ENCODE results near the gene C11orf21. TPM values are rescaled to one million over a fixed set of nuclear protein-coding genes. Genes with fewer than 3 reads are reported as not detected.

The C11orf21 gene
- total RNA-seq, 1 donor from 2014 or later = 12.1 TPM

GRCh38 chr11:2249189-2249916 lies 52.4 kb downstream of the C11orf21 start:
- no peak for DNase-seq
- Histone ChIP-seq H3K27ac (no peak overlapping the region), H3K9me3 (no peaks in the 10 kb centered on the region), H3K36me3 (no peaks in the 10 kb centered on the region), H3K4me1 (no peaks in the 10 kb centered on the region), H3K4me3 (no peak overlapping the region), H3K27me3 (ENCODE audit: low read depth) (no peaks in the 10 kb centered on the region)
- intact Hi-C loops (cut with DNase I) = no loop called here
- no peak for ATAC-seq
- no peak for TF ChIP-seq CTCF (IDR thresholded peaks at IDR 0.05)

- no peaks in the 10 kb centered on the region for H3K4me1 ChIP-seq
- no peaks in the 10 kb centered on the region for H3K36me3 ChIP-seq
- intact Hi-C loops (cut with DNase I) = no loop called here
- no peaks in the 10 kb centered on the region for H3K27me3 ChIP-seq (ENCODE audit: low read depth)
- no peak overlapping the region for H3K4me3 ChIP-seq
- DNase-seq (no peak), ATAC-seq (no peak)
- no peaks in the 10 kb centered on the region for H3K9me3 ChIP-seq
- no peak overlapping the region for H3K27ac ChIP-seq
- no peak for TF ChIP-seq CTCF (IDR thresholded peaks at IDR 0.05)
Measured at GRCh38 chr11:2248762-2249161, 53.0 kb downstream of the C11orf21 start.

DNA sequence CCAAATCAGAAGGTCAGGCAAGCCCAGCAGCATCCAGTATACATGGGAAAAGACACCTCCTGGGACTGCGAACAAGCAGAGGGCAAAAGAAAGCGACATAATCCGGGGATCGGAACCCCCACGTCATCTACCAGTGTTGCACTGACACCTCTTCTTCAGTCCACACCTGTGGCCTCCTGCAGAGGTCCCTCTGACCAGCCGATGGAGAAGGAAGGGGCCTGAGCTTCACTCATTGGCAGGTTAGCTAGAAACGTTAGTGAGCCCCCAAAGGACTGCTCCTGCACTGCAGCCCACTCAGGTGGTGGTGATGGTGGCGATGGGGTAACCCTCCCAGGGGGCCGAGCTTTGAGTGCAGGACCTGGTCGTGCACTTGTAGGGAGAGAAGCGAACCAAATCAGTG lies 53.5 kb downstream of the C11orf21 start:
- H3K4me3 ChIP-seq = no peak overlapping the region
- no peaks in the 10 kb centered on the region for H3K4me1 ChIP-seq
- intact Hi-C loops (cut with DNase I) = no loop called here
- H3K27me3 ChIP-seq (ENCODE audit: low read depth) = no peaks in the 10 kb centered on the region
- TF ChIP-seq CTCF (IDR thresholded peaks at IDR 0.05) = no peak
- no peak overlapping the region for H3K27ac ChIP-seq
- no peaks in the 10 kb centered on the region for H3K9me3 ChIP-seq
- no peaks in the 10 kb centered on the region for H3K36me3 ChIP-seq
- ATAC-seq (no peak), DNase-seq (no peak)

- H3K9me3 ChIP-seq = no peaks in the 10 kb centered on the region
- no peak for TF ChIP-seq CTCF (IDR thresholded peaks at IDR 0.05)
- no peak overlapping the region for H3K4me3 ChIP-seq
- intact Hi-C loops (cut with DNase I) = no loop called here
- DNase-seq (no peak), ATAC-seq (no peak)
- H3K27ac ChIP-seq = no peak overlapping the region
- no peaks in the 10 kb centered on the region for H3K36me3 ChIP-seq
- H3K27me3 ChIP-seq (ENCODE audit: low read depth) = no peaks in the 10 kb centered on the region
- no peaks in the 10 kb centered on the region for H3K4me1 ChIP-seq
Measured at GRCh38 chr11:2247496-2247895, 54.2 kb downstream of the C11orf21 start.

Other genes with a start within 250 kb of the C11orf21 start
- gene IGF2, start 162.5 kb downstream of the C11orf21 start, total RNA-seq = 33.9 TPM
- gene INS, start 140.7 kb downstream of the C11orf21 start, total RNA-seq = not detected
- gene TH, start 130.1 kb downstream of the C11orf21 start, total RNA-seq = not detected
- 1.7 TPM for gene ASCL2, start 31.3 kb downstream of the C11orf21 start, total RNA-seq
- 12.5 TPM for gene TSPAN32, start 95 bp upstream of the C11orf21 start, total RNA-seq
- gene CD81, start 75.4 kb upstream of the C11orf21 start, total RNA-seq = 850 TPM
- 38.8 TPM for gene TSSC4, start 98.8 kb upstream of the C11orf21 start, total RNA-seq
- gene TRPM5, start 142.6 kb upstream of the C11orf21 start, total RNA-seq = not detected
- gene KCNQ1, start 143.1 kb upstream of the C11orf21 start, total RNA-seq = 51.0 TPM

Measured in lower lobe of right lung (tissue), 2 donors.